Measurements from ENCODE around the gene CCDC167.

DNA sequence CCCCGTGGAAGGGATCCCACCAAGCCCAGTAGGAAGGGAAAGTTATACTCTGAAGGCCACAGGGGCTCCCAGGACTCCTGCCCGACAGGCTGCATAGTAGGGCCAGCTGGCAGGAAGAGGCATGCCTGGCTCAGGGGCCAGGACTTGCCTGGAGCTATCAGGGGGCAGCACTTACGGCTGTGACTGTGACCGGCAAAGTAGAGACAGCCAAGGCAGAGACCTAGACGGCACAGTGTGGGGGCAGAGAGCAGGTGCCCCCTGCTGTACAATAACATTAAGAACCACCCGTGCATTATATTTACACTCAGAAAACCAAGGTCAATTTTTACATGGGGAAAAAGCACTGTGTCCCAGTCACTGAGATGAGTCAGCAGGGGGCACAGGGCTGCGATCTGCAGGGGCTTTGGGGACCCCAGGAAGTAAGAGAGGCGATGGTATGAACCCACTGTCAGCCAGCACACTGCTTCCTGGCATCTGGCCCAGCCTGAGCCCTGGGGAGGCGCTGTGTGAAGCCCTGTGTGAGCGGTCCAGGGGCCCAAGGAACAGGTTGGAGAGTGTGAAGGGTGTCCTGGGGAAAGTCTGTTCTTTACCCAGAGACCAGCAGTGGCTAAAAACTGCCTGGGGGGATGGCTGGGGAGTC is 9.9 kb downstream of the CCDC167 start:
- TF ChIP-seq CTCF (IDR thresholded peaks at IDR 0.05; ENCODE audit: insufficient read depth, low read depth, low read length) (peak; percentile 20), EZH2 (IDR thresholded peaks at IDR 0.05; ENCODE audit: insufficient read depth, low read length) (no peak)
